Measurements from ENCODE around the gene STXBP1. TPM values are rescaled to one million over a fixed set of nuclear protein-coding genes. Genes with fewer than 3 reads are reported as not detected.

The STXBP1 gene
- total and polyA plus RNA-seq, 7 donors: 3.7 to 97.2 (median 32.3) TPM

DNA sequence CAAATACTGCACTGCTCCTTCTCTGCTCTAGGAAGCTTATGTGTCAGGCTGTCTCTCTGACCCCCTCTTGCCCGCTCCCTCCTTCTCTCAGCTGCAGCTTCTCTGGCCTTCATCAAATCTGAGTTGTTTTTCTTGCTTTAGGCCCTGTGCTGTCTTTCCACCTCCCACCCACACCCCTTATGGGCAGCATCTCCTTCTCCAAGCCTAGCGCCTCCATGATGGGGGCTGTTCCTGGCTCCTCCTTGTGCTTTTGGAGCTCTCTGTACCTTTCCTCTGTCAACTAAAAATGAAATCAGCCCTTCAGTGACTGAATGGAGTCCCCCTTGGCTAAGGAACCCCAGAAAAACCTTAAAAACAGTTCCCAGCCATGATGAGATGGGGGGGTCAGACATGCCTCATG, 88.1 kb downstream of the STXBP1 start:
- Histone ChIP-seq H3K36me3 (no peaks in the 10 kb centered on the region), H3K27me3 (no peaks in the 10 kb centered on the region), H3K4me3 (no peak overlapping the region), H3K4me1 (peaks cover 0 to 17% (median 7%) of the 10 kb centered on the region in 4 donors), H3K27ac (peak overlapping the region; percentile 81 to 84 (median 82)), H3K9me3 (no peaks in the 10 kb centered on the region)
- no peak for DNase-seq
- intact Hi-C loops (cut with DNase I): no loop called here
- 97 to 98% methylated on average over 2 of the region's 2 CpGs for WGBS, 2 donors
- TF ChIP-seq POLR2A (IDR thresholded peaks at IDR 0.05) (no peak), EP300 (IDR thresholded peaks at IDR 0.05) (no peak), POLR2AphosphoS5 (IDR thresholded peaks at IDR 0.05) (no peak)
- TF ChIP-seq, protein P1, sequence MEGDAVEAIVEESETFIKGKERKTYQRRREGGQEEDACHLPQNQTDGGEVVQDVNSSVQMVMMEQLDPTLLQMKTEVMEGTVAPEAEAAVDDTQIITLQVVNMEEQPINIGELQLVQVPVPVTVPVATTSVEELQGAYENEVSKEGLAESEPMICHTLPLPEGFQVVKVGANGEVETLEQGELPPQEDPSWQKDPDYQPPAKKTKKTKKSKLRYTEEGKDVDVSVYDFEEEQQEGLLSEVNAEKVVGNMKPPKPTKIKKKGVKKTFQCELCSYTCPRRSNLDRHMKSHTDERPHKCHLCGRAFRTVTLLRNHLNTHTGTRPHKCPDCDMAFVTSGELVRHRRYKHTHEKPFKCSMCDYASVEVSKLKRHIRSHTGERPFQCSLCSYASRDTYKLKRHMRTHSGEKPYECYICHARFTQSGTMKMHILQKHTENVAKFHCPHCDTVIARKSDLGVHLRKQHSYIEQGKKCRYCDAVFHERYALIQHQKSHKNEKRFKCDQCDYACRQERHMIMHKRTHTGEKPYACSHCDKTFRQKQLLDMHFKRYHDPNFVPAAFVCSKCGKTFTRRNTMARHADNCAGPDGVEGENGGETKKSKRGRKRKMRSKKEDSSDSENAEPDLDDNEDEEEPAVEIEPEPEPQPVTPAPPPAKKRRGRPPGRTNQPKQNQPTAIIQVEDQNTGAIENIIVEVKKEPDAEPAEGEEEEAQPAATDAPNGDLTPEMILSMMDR (IDR thresholded peaks at IDR 0.05): no peak

DNA sequence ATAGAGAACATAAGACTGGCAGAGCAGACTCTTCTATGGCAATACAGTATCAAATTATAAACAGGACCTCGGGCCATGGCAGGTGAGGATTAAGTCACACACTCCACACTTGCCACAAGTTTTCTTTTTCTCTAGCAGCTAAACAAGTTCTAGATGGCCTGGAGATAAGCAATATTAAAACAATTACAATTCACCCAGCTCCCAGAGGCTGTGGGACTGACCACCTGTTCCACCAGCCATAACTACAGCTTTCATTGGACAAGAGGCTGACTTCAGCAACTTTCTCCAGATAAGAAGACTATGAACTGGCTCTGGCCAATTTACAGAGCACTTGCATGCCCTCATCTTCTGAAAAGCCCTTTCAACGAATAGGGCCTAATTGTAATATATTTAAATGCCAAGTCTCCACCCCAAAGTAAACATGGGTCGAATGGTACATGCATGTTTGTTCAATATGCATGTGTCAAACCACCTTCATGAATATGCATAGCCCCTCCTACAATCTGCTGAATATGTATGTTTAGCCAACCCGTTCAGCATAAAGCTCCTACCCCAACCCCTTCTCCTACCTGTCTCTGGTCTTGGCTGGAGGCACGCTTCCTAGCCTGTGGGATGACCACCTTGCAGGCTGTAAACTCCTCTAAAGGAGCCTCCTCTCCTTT, 88.6 kb downstream of the STXBP1 start:
- DNase-seq: no peak
- intact Hi-C loops (cut with DNase I): no loop called here
- WGBS, 2 donors: 57 to 80% methylated on average over 5 of the region's 5 CpGs

DNA sequence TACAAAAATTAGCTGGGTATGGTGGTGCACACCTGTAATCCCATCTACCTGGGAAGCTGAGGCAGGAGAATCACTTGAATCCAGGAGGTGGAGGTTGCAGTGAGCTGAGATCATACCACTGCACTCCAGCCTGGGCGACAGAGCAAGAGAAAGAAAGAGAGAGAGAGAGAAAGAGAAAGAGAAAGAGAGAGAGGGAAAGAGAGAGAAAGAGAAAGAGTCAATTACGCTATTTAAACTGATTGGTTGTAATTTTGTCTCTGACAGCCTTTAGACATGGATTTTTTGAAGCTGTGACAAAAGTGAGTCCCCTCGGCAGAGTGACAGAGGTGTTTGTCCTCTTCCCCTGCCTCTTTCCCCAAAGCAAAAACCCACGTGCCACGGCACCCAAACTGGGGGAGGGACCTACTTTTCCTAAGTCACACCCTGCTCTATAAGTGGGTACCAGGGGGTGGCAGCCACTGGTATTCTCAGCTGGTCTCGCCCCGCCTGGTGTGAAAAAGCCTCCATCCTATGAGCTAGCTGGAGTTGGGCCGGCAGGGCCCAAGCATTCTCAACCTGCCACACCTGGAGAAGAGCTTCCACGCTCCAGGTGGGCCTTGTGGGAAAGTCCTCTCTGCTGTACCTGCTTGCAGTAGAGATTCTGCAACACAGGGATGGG, 91.3 kb downstream of the STXBP1 start:
- intact Hi-C loops (cut with DNase I): no loop called here
- WGBS, 2 donors: 79 to 86% methylated on average over 9 of the region's 9 CpGs
- no peaks in the 10 kb centered on the region for H3K36me3 ChIP-seq

More for the DNA sequence above, 88.6 kb downstream of the STXBP1 start:
- Histone ChIP-seq H3K36me3 (no peaks in the 10 kb centered on the region), H3K9me3 (no peaks in the 10 kb centered on the region), H3K27me3 (no peaks in the 10 kb centered on the region), H3K4me1 (peaks cover 0 to 17% (median 7%) of the 10 kb centered on the region in 4 donors), H3K4me3 (no peak overlapping the region), H3K27ac (peak overlapping the region in 1 of 4 donors; percentile 84)
- no peak for TF ChIP-seq EP300 (IDR thresholded peaks at IDR 0.05)
- TF ChIP-seq POLR2AphosphoS5 (IDR thresholded peaks at IDR 0.05): no peak
- TF ChIP-seq, protein P1 (IDR thresholded peaks at IDR 0.05): no peak
- TF ChIP-seq POLR2A (IDR thresholded peaks at IDR 0.05): no peak

DNA sequence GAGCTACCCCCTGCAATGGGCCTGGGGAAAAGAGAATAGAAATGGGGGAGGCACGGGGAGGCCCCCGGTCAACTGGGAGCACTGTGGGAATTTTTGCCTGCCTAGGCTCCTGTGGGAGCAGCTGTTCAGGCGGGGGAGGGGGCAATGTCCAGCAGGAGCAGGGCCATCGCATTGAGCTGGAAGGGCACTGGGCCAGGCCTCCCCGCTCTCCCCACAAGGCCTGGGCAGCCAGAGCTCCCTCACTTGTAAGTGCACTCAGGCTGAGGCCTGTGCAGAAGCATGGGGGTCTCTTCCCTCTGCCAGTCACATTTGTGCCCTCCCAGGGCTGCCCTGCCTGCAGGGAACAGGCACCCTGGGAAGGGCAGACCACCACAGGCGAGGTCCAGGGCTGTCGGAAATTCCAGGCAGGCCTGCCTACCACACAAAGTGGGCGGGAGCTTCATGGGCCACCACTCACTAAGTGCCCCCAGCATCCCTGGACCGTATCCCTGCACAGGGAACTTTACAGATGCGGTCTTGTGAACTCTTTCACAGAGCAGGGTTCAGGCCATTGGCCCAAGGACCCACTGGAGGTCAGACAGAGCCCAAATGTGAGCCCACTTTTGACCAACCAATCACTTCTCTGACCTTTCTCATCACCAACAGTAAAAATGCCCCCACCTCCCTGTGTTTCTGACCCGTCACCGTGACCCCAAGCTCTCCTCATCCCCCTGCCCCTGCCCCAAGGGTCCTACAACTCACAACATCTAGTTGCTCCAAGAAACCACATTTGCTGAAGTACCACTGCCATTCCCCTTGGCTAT, 93.7 kb downstream of the STXBP1 start:
- Histone ChIP-seq H3K36me3 (no peaks in the 10 kb centered on the region), H3K4me1 (no peaks in the 10 kb centered on the region), H3K4me3 (no peak overlapping the region), H3K9me3 (no peaks in the 10 kb centered on the region), H3K27ac (no peak overlapping the region), H3K27me3 (no peaks in the 10 kb centered on the region)
- no peak for TF ChIP-seq POLR2AphosphoS5 (IDR thresholded peaks at IDR 0.05)
- TF ChIP-seq POLR2A (IDR thresholded peaks at IDR 0.05): no peak
- TF ChIP-seq EP300 (IDR thresholded peaks at IDR 0.05): no peak
- TF ChIP-seq, protein P1 (IDR thresholded peaks at IDR 0.05): no peak
- 87 to 88% methylated on average over 12 of the region's 12 CpGs for WGBS, 2 donors
- intact Hi-C loops (cut with DNase I): no loop called here
- DNase-seq: no peak

More for the DNA sequence above, 91.3 kb downstream of the STXBP1 start:
- Histone ChIP-seq H3K27ac (no peak overlapping the region), H3K4me1 (peaks cover 0 to 17% (median 7%) of the 10 kb centered on the region in 4 donors), H3K4me3 (no peak overlapping the region), H3K9me3 (no peaks in the 10 kb centered on the region), H3K27me3 (no peaks in the 10 kb centered on the region)
- TF ChIP-seq, protein P1 (IDR thresholded peaks at IDR 0.05): no peak
- TF ChIP-seq EP300 (IDR thresholded peaks at IDR 0.05) (no peak), POLR2A (IDR thresholded peaks at IDR 0.05) (no peak), POLR2AphosphoS5 (IDR thresholded peaks at IDR 0.05) (no peak)
- no peak for DNase-seq
